ENCODE measurements around the gene MPV17L2.

The MPV17L2 gene

DNA sequence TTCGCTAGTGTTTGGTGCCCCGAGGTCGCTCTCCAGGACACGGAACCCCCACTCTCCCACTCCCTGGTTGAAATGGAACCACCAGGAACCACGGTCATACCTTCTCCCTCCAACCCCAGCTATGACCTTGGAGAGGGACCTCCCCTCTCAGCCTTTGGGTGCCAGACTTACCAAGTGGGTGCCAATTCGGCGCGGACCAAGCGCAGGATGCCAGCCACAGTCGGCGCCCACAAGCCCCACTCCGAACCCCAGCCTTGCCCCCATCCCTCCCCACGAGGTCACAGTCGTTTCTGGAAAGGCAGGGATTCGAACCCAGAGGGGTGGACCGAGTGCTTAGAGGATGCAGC is 32.3 kb downstream of the MPV17L2 start:
- ATAC-seq, result no peak
- no peak for TF ChIP-seq ARNTL (CRISPR knock-in tag; IDR thresholded peaks at IDR 0.05; ENCODE audit: borderline replicate concordance, low read depth)
- no peak for TF ChIP-seq TCF4 (CRISPR knock-in tag; IDR thresholded peaks at IDR 0.05; ENCODE audit: borderline replicate concordance)
- no peak for TF ChIP-seq ESRRG (CRISPR knock-in tag; IDR thresholded peaks at IDR 0.05)
- TF ChIP-seq ZNF8 (CRISPR knock-in tag; IDR thresholded peaks at IDR 0.05), result no peak
- no peak for TF ChIP-seq POU6F1 (CRISPR knock-in tag; IDR thresholded peaks at IDR 0.05; ENCODE audit: borderline replicate concordance, low read depth)
- TF ChIP-seq SNAI2 (CRISPR knock-in tag; IDR thresholded peaks at IDR 0.05), result no peak
- no peak for TF ChIP-seq ZNF565 (CRISPR knock-in tag; conservative IDR thresholded peaks at IDR 0.05; ENCODE audit: low read depth)
- TF ChIP-seq PATZ1 (CRISPR knock-in tag; IDR thresholded peaks at IDR 0.05; ENCODE audit: borderline replicate concordance), result no peak

GRCh38 chr19:18225702-18226468 is 32.9 kb downstream of the MPV17L2 start, which contains the start of gene PDE4C:
TSS of gene PDE4C (minus strand) at chr19:18226438. CDS start at chr19:18226415, 23 bp downstream.
- TF ChIP-seq ZFP30 (CRISPR knock-in tag; IDR thresholded peaks at IDR 0.05) (no peak), ARNTL (CRISPR knock-in tag; IDR thresholded peaks at IDR 0.05; ENCODE audit: borderline replicate concordance, low read depth) (no peak), TOX (CRISPR knock-in tag; IDR thresholded peaks at IDR 0.05; ENCODE audit: borderline replicate concordance) (no peak), POU6F1 (CRISPR knock-in tag; IDR thresholded peaks at IDR 0.05; ENCODE audit: borderline replicate concordance, low read depth) (no peak), CREB5 (CRISPR knock-in tag; IDR thresholded peaks at IDR 0.05; ENCODE audit: low read depth) (no peak), ZFP3 (CRISPR knock-in tag; IDR thresholded peaks at IDR 0.05) (no peak)
- no peak for ATAC-seq

GRCh38 chr19:18226956-18227780 is 34.1 kb downstream of the MPV17L2 start:
- no peak for ATAC-seq
- TF ChIP-seq, protein P1, sequence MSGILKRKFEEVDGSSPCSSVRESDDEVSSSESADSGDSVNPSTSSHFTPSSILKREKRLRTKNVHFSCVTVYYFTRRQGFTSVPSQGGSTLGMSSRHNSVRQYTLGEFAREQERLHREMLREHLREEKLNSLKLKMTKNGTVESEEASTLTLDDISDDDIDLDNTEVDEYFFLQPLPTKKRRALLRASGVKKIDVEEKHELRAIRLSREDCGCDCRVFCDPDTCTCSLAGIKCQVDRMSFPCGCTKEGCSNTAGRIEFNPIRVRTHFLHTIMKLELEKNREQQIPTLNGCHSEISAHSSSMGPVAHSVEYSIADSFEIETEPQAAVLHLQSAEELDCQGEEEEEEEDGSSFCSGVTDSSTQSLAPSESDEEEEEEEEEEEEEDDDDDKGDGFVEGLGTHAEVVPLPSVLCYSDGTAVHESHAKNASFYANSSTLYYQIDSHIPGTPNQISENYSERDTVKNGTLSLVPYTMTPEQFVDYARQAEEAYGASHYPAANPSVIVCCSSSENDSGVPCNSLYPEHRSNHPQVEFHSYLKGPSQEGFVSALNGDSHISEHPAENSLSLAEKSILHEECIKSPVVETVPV (CRISPR knock-in tag; IDR thresholded peaks at IDR 0.05), result no peak
- no peak for TF ChIP-seq ZFP30 (CRISPR knock-in tag; IDR thresholded peaks at IDR 0.05)
- no peak for TF ChIP-seq ZNF70 (CRISPR knock-in tag; IDR thresholded peaks at IDR 0.05)
- no peak for TF ChIP-seq BACH2 (CRISPR knock-in tag; IDR thresholded peaks at IDR 0.05; ENCODE audit: borderline replicate concordance)
- no peak for TF ChIP-seq PATZ1 (CRISPR knock-in tag; IDR thresholded peaks at IDR 0.05; ENCODE audit: borderline replicate concordance)
- no peak for TF ChIP-seq CSDC2 (CRISPR knock-in tag; IDR thresholded peaks at IDR 0.05)
- TF ChIP-seq POU6F1 (CRISPR knock-in tag; IDR thresholded peaks at IDR 0.05; ENCODE audit: borderline replicate concordance, low read depth), result no peak
- TF ChIP-seq TOX (CRISPR knock-in tag; IDR thresholded peaks at IDR 0.05; ENCODE audit: borderline replicate concordance), result no peak
- no peak for TF ChIP-seq ARNTL (CRISPR knock-in tag; IDR thresholded peaks at IDR 0.05; ENCODE audit: borderline replicate concordance, low read depth)
- TF ChIP-seq ZNF8 (CRISPR knock-in tag; IDR thresholded peaks at IDR 0.05), result no peak
